SK-N-SH treated with all-trans-retinoic acid at 6 μM for 48 hours (cell line): Measurements from ENCODE around the gene ZBTB46.

Source experiments
- ATAC-seq: fragments of 200-7000 bp; cut with Tn5 transposase; 3 replicates; pipeline ENCODE4 v1.9.1; 2020; ENCODE audit warnings: mild to moderate bottlenecking, moderate library complexity
- ARNTL ChIP-seq: fragments of 450-650 bp; formaldehyde crosslinking; IDR thresholded peaks from 2 replicates; pipeline ENCODE4 v1.5.0; 2020; ENCODE audit warnings: low read depth, mild to moderate bottlenecking, moderate library complexity, borderline replicate concordance
- BACH2 ChIP-seq: fragments of 250-450 bp; sonication (Bioruptor Pico); IDR thresholded peaks from 2 replicates; pipeline ENCODE4 v1.9.0; 2021; ENCODE audit warnings: mild to moderate bottlenecking, borderline replicate concordance
- CREB5 ChIP-seq: fragments of 250-450 bp; sonication (Bioruptor Pico); IDR thresholded peaks from 2 replicates; pipeline ENCODE4 v1.5.1; 2020; ENCODE audit warnings: low read depth, mild to moderate bottlenecking, moderate library complexity
- CSDC2 ChIP-seq: fragments of 250-450 bp; sonication (Bioruptor Pico); IDR thresholded peaks from 2 replicates; pipeline ENCODE4 v1.5.0; 2020; ENCODE audit warnings: mild to moderate bottlenecking, moderate library complexity
- CSRNP3 ChIP-seq: fragments of 250-450 bp; sonication (Bioruptor Pico); IDR thresholded peaks from 2 replicates; pipeline ENCODE4 v1.5.1; 2021; ENCODE audit warnings: mild to moderate bottlenecking, moderate library complexity
- ESRRG ChIP-seq: fragments of 250-450 bp; sonication (Bioruptor Pico); IDR thresholded peaks from 2 replicates; pipeline ENCODE4 v1.6.1; 2021; ENCODE audit warnings: mild to moderate bottlenecking
- GLIS3 ChIP-seq: fragments of 250-450 bp; sonication (Bioruptor Pico); IDR thresholded peaks from 2 replicates; pipeline ENCODE4 v1.5.0; 2020; ENCODE audit warnings: mild to moderate bottlenecking, moderate library complexity
- ISL1 ChIP-seq: fragments of 250-450 bp; sonication (Bioruptor Pico); IDR thresholded peaks from 2 replicates; pipeline ENCODE4 v2.1.2; 2022; ENCODE audit warnings: mild to moderate bottlenecking, moderate library complexity
- OSR1 ChIP-seq: fragments of 250-450 bp; sonication (Bioruptor Pico); IDR thresholded peaks from 2 replicates; pipeline ENCODE4 v1.8.0; 2022; ENCODE audit warnings: moderate library complexity, mild to moderate bottlenecking, inconsistent platforms
- PPARA ChIP-seq: fragments of 250-450 bp; sonication (Bioruptor Pico); IDR thresholded peaks from 2 replicates; pipeline ENCODE4 v1.5.0; 2020; ENCODE audit warnings: mild to moderate bottlenecking, borderline replicate concordance
- RARB ChIP-seq: fragments of 250-450 bp; sonication (Bioruptor Pico); IDR thresholded peaks from 2 replicates; pipeline ENCODE4 v1.8.0; 2021; ENCODE audit warnings: mild to moderate bottlenecking, moderate library complexity
- SNAI2 ChIP-seq: fragments of 250-450 bp; sonication (Bioruptor Pico); IDR thresholded peaks from 2 replicates; pipeline ENCODE4 v1.5.0; 2020; ENCODE audit warnings: mild to moderate bottlenecking, moderate library complexity
- TCF4 ChIP-seq: fragments of 250-450 bp; sonication (Bioruptor Pico); IDR thresholded peaks from 2 replicates; pipeline ENCODE4 v1.8.0; 2021; ENCODE audit warnings: mild to moderate bottlenecking, moderate library complexity, borderline replicate concordance
- TOX ChIP-seq: fragments of 250-450 bp; sonication (Bioruptor Pico); IDR thresholded peaks from 2 replicates; pipeline ENCODE4 v1.8.0; 2021; ENCODE audit warnings: mild to moderate bottlenecking, moderate library complexity, borderline replicate concordance
- TSHZ2 ChIP-seq: fragments of 250-450 bp; sonication (Bioruptor Pico); IDR thresholded peaks from 2 replicates; pipeline ENCODE4 v1.5.0; 2020; ENCODE audit warnings: mild to moderate bottlenecking, moderate library complexity
- ZC3H10 ChIP-seq: fragments of 250-450 bp; sonication (Bioruptor Pico); IDR thresholded peaks from 2 replicates; pipeline ENCODE4 v1.5.1; 2021; ENCODE audit warnings: mild to moderate bottlenecking, moderate library complexity
- ZFP3 ChIP-seq: fragments of 250-450 bp; sonication (Bioruptor Pico); IDR thresholded peaks from 2 replicates; pipeline ENCODE4 v1.5.0; 2020; ENCODE audit warnings: mild to moderate bottlenecking, moderate library complexity
- ZFP30 ChIP-seq: fragments of 450-650 bp; formaldehyde crosslinking; IDR thresholded peaks from 2 replicates; pipeline ENCODE4 v1.5.0; 2022; ENCODE audit warnings: mild to moderate bottlenecking, moderate library complexity
- ZNF565 ChIP-seq: fragments of 450-650 bp; formaldehyde crosslinking; conservative IDR thresholded peaks from 2 replicates; pipeline ENCODE4 v1.5.0; 2020; ENCODE audit warnings: low read depth, mild to moderate bottlenecking, moderate library complexity
- ZNF70 ChIP-seq: fragments of 450-650 bp; formaldehyde crosslinking; IDR thresholded peaks from 2 replicates; pipeline ENCODE4 v1.5.0; 2020; ENCODE audit warnings: mild to moderate bottlenecking, moderate library complexity
- ZNF8 ChIP-seq: fragments of 450-650 bp; formaldehyde crosslinking; IDR thresholded peaks from 2 replicates; pipeline ENCODE4 v1.5.0; 2020; ENCODE audit warnings: mild to moderate bottlenecking, moderate library complexity
- TF ChIP-seq, protein P1 (sequence below): fragments of 250-450 bp; sonication (Bioruptor Pico); IDR thresholded peaks from 2 replicates; pipeline ENCODE4 v1.8.0; 2020; ENCODE audit warnings: mild to moderate bottlenecking, moderate library complexity, borderline replicate concordance

Gene ZBTB46

GRCh38 chr20:63844511-63844991, 13.5 kb upstream of the ZBTB46 start (continued):
- TF ChIP-seq, protein P1, sequence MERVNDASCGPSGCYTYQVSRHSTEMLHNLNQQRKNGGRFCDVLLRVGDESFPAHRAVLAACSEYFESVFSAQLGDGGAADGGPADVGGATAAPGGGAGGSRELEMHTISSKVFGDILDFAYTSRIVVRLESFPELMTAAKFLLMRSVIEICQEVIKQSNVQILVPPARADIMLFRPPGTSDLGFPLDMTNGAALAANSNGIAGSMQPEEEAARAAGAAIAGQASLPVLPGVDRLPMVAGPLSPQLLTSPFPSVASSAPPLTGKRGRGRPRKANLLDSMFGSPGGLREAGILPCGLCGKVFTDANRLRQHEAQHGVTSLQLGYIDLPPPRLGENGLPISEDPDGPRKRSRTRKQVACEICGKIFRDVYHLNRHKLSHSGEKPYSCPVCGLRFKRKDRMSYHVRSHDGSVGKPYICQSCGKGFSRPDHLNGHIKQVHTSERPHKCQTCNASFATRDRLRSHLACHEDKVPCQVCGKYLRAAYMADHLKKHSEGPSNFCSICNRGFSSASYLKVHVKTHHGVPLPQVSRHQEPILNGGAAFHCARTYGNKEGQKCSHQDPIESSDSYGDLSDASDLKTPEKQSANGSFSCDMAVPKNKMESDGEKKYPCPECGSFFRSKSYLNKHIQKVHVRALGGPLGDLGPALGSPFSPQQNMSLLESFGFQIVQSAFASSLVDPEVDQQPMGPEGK (CRISPR knock-in tag) = no peak
- no peak for TF ChIP-seq TOX (CRISPR knock-in tag)
- no peak for TF ChIP-seq SNAI2 (CRISPR knock-in tag)
- TF ChIP-seq CSDC2 (CRISPR knock-in tag) = no peak
- TF ChIP-seq ZFP30 (CRISPR knock-in tag) = no peak
- no peak for TF ChIP-seq RARB

DNA sequence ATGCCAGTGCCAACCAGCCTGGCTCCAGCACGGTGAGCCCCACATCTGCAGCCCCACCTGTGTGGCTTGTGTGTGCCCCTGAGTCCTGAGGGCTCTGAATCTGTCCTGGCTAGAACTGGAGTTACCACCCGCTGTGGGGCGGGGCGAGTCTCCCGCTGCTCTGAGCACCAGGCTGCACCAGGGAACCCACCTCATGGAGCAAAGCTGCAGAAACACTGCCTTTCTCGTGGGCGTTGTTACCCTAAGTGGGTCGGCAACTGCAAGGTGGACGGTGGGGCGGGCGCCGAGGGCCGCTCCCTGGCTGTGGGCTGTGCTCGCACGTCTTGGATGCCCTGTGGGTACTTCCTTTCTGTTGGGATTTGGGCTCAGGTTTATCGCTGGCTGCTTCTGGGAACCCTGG, 12.7 kb upstream of the ZBTB46 start:
- no peak for ATAC-seq
- TF ChIP-seq ZFP3 (CRISPR knock-in tag) (no peak), CSDC2 (CRISPR knock-in tag) (no peak), TCF4 (CRISPR knock-in tag) (no peak), ZFP30 (CRISPR knock-in tag) (no peak), CREB5 (CRISPR knock-in tag) (no peak), OSR1 (CRISPR knock-in tag) (no peak), GLIS3 (CRISPR knock-in tag) (no peak), CSRNP3 (CRISPR knock-in tag) (no peak), ZNF8 (CRISPR knock-in tag) (no peak), ZNF565 (CRISPR knock-in tag) (no peak), BACH2 (CRISPR knock-in tag) (no peak), ISL1 (no peak), TSHZ2 (no peak), ZNF70 (CRISPR knock-in tag) (no peak), ARNTL (CRISPR knock-in tag) (no peak), PPARA (no peak), SNAI2 (CRISPR knock-in tag) (no peak), ESRRG (CRISPR knock-in tag) (no peak)
- TF ChIP-seq, protein P1 (CRISPR knock-in tag) = no peak

DNA sequence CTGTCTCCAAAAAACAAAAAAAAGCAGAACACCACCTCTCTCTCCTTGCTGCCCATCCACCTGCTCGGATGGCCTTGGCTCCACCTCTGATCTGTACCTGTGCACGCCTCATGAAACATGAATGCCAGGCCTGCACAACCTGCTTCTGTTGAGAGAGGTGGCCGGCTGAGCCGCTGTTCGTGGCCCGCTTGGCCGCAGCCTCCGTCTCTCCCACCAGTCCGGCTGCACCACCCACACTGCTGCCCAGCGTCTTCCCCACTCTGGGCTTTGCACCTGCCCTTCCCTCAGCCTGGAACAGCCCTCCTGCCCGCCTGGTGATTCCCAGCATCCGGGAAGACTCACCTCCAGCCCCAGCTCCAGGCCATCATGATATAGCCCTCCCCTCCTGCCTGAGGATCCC, 12.2 kb upstream of the ZBTB46 start:
- ATAC-seq = no peak
- no peak for TF ChIP-seq ISL1
- no peak for TF ChIP-seq CSRNP3 (CRISPR knock-in tag)
- TF ChIP-seq GLIS3 (CRISPR knock-in tag) = no peak
- TF ChIP-seq CREB5 (CRISPR knock-in tag) = no peak
- no peak for TF ChIP-seq OSR1 (CRISPR knock-in tag)
- no peak for TF ChIP-seq ZNF70 (CRISPR knock-in tag)
- TF ChIP-seq TCF4 (CRISPR knock-in tag) = no peak
- TF ChIP-seq CSDC2 (CRISPR knock-in tag) = no peak
- TF ChIP-seq, protein P1 (CRISPR knock-in tag) = no peak
- TF ChIP-seq ZFP3 (CRISPR knock-in tag) = no peak
- TF ChIP-seq ZC3H10 = no peak
